ENCODE data around the gene KRT40. TPM values are rescaled to one million over a fixed set of nuclear protein-coding genes. Genes with fewer than 3 reads are reported as not detected.

The KRT40 gene
- total RNA-seq, 1 donor from 2014 or later = not detected

DNA sequence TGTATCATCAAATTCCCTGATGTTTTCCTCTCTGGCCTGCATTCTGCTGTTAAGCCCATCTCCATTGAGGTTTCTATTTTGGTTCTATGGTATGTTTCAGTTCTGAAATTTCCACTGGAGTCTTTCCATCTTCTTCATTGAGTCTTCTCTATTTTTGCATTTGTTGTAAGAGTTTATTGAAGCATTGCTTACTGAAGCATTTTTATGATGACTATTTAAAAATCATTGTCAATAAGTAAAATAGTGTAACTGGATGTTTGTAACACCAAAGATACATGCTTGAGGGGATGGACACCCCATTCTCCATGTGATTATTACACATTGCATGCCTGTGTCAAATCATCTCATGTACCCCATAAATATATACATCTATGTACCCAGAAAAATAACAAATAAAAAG is 8.6 kb downstream of the KRT40 start:
- no peak overlapping the region for H3K4me3 ChIP-seq

DNA sequence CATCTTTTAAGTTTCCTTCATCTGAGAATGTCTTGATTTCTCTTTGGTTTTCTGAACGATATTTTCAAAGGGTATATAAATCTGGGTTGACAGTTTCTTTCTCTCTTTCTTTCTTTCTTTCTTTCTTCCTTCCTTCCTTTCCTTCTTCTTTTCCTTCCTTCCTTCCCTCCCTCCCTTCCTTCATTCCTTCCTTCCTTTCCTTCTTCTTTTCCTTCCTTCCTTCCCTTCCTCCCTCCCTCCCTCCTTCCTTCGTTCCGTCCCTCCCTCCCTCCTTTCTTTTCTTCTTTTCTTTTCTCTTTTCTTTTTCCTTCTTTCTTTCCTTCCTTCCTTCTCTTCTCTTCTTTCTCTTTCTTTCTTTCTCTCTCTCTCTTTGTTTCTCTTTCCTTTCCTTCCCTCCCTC is 9.8 kb downstream of the KRT40 start:
- Histone ChIP-seq H3K36me3 (no peaks in the 10 kb centered on the region), H3K4me1 (no peaks in the 10 kb centered on the region), H3K27me3 (ENCODE audit: low read depth) (peaks cover 26% of the 10 kb centered on the region), H3K4me3 (no peak overlapping the region), H3K27ac (replicated peaks) (no peak overlapping the region), H3K9me3 (replicated peaks) (peaks cover 5% of the 10 kb centered on the region)
- TF ChIP-seq, protein P1, sequence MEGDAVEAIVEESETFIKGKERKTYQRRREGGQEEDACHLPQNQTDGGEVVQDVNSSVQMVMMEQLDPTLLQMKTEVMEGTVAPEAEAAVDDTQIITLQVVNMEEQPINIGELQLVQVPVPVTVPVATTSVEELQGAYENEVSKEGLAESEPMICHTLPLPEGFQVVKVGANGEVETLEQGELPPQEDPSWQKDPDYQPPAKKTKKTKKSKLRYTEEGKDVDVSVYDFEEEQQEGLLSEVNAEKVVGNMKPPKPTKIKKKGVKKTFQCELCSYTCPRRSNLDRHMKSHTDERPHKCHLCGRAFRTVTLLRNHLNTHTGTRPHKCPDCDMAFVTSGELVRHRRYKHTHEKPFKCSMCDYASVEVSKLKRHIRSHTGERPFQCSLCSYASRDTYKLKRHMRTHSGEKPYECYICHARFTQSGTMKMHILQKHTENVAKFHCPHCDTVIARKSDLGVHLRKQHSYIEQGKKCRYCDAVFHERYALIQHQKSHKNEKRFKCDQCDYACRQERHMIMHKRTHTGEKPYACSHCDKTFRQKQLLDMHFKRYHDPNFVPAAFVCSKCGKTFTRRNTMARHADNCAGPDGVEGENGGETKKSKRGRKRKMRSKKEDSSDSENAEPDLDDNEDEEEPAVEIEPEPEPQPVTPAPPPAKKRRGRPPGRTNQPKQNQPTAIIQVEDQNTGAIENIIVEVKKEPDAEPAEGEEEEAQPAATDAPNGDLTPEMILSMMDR (IDR thresholded peaks at IDR 0.05; ENCODE audit: borderline replicate concordance) = no peak
- intact Hi-C loops (cut with micrococcal nuclease) = no loop called here
- no peak for DNase-seq

More for the DNA sequence above, 8.6 kb downstream of the KRT40 start:
- no peak for DNase-seq
- Histone ChIP-seq H3K4me1 (peaks cover 3% of the 10 kb centered on the region), H3K9me3 (replicated peaks) (peaks cover 5% of the 10 kb centered on the region), H3K27me3 (ENCODE audit: low read depth) (peaks cover 37% of the 10 kb centered on the region), H3K36me3 (no peaks in the 10 kb centered on the region), H3K27ac (replicated peaks) (no peak overlapping the region)
- intact Hi-C loops (cut with micrococcal nuclease) = no loop called here
- TF ChIP-seq, protein P1 (IDR thresholded peaks at IDR 0.05; ENCODE audit: borderline replicate concordance) = no peak

DNA sequence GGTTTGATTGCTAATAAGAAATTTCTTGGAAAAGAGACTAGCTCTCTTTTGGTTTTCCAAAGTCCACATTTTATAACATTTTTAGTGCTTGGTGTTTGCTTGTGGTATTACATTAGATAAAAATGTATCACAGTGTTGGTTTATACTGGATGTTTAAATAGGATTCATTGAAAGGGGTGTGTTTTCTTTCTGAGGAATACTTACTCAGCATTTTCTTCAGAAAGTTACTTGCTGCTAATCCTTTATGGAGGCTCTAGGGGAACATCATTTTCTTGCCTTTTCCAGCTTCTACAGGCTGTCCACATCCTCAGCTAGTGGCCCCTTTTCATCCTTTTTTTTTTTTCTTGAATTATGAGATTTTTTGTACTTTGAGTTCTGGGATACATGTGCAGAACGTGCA is 16.5 kb downstream of the KRT40 start:
- Histone ChIP-seq H3K9me3 (replicated peaks) (peaks cover 5% of the 10 kb centered on the region), H3K4me3 (no peak overlapping the region), H3K4me1 (no peaks in the 10 kb centered on the region), H3K27me3 (ENCODE audit: low read depth) (peaks cover 14% of the 10 kb centered on the region), H3K27ac (replicated peaks) (no peak overlapping the region), H3K36me3 (no peaks in the 10 kb centered on the region)
- TF ChIP-seq, protein P1 (IDR thresholded peaks at IDR 0.05; ENCODE audit: borderline replicate concordance) = no peak
- intact Hi-C loops (cut with micrococcal nuclease) = no loop called here
- DNase-seq = no peak

DNA sequence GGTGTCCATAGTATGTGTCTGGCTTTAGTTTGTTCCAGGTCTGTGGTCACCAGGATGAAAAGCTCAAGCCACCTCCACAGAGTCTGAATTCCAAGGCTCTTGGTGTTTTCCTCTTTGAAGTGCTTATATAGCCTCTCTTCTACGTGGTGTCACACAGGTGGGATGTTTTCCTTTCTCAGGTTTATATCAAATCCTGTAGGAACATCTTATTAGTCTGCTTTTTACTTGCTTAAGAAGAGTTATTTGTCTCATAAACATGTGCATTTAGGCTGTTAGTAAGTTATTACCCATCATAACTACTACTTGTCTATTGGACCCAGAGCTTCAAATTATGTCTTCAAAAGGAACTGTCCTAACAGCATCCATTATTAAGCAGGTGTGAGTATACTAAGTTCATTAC is 17.3 kb downstream of the KRT40 start, which contains the start of gene KRT39:
KRT39 (minus strand) TSS at position 101 of the 400 bp plus-strand sequence; CDS start at position 9, 92 bp downstream.
- intact Hi-C loops (cut with micrococcal nuclease) = no loop called here
- Histone ChIP-seq H3K27me3 (ENCODE audit: low read depth) (peaks cover 19% of the 10 kb centered on the region), H3K4me1 (no peaks in the 10 kb centered on the region)

DNA sequence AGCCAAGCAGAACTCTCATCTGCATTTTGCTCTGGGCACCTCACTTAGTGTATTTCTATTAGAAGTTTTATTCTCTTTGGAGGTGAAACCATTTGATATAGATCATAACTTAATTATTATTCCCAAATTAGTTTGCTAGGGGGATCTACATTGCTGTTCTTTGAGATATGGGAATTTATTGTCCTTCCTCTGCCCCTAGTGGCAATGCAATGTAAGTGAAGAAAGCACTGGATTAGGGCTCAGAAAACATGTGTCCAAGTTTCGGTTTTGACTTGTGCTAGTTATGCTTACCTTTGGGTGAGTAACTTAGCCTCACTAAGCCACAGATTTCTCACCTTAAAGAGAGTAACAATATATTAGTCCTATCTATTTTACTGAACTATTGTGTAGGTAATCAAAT is 20.3 kb downstream of the KRT40 start:
- H3K27me3 ChIP-seq (ENCODE audit: low read depth) = peaks cover 40% of the 10 kb centered on the region
- no peaks in the 10 kb centered on the region for H3K9me3 ChIP-seq (replicated peaks)
- intact Hi-C loops (cut with micrococcal nuclease) = no loop called here
- DNase-seq = no peak
- no peaks in the 10 kb centered on the region for H3K4me1 ChIP-seq
- TF ChIP-seq, protein P1 (IDR thresholded peaks at IDR 0.05; ENCODE audit: borderline replicate concordance) = peak; percentile 65
- H3K36me3 ChIP-seq = no peaks in the 10 kb centered on the region
- no peak overlapping the region for H3K4me3 ChIP-seq
- no peak overlapping the region for H3K27ac ChIP-seq (replicated peaks)

More for the DNA sequence above, 17.3 kb downstream of the KRT40 start, which contains the start of gene KRT39:
- Histone ChIP-seq H3K36me3 (no peaks in the 10 kb centered on the region), H3K9me3 (replicated peaks) (peaks cover 5% of the 10 kb centered on the region), H3K27ac (replicated peaks) (no peak within 1 kb of the TSS), H3K4me3 (no peak within 1 kb of the TSS)
- no peak for DNase-seq
- TF ChIP-seq, protein P1 (IDR thresholded peaks at IDR 0.05; ENCODE audit: borderline replicate concordance) = no peak
